PC-9 (cell line): ENCODE results near the gene CDH13. TPM values are rescaled to one million over a fixed set of nuclear protein-coding genes. Genes with fewer than 3 reads are reported as not detected.

Experiments used
- BruUV-seq: library from RNA; stranded (reverse); fragments of 400-500 nt; replicated peaks from 2 replicates; lab custom pipeline; 2021; lab: Mats Ljungman, UMichigan
- CTCF ChIA-PET: fragments of 300-600 bp; sonication (Branson Sonifier 250); formaldehyde crosslinking; loops from one replicate; lab custom pipeline; 2022; ENCODE audit warnings: antibody characterized with exemption; lab: Charles Lee
- POLR2A ChIA-PET: fragments of 300-600 bp; sonication (Branson Sonifier 250); formaldehyde crosslinking; loops from one replicate; lab custom pipeline; 2022; ENCODE audit warnings: antibody characterized with exemption; ENCODE audit not compliant: unreplicated experiment; lab: Charles Lee
- DNase-seq, 2 experiments: peaks; one replicate each; pipeline versions ENCODE4 v3.0.0 to v3.0.0-alpha.2; 2015 to 2022; ENCODE audit warnings: mixed read lengths in 1 of 2
- H2AFZ ChIP-seq: fragments of 200-600 bp; sonication (generic); 2 replicates; pipeline ENCODE4 v1.8.1; 2017; ENCODE audit warnings: antibody characterized with exemption
- H3F3A ChIP-seq: fragments of 200-600 bp; sonication (generic); 2 replicates; pipeline ENCODE4 v1.8.1; 2017; ENCODE audit warnings: antibody characterized with exemption, mild to moderate bottlenecking, low read depth; ENCODE audit not compliant: insufficient read depth
- H3K27ac ChIP-seq: fragments of 200-600 bp; sonication (generic); 2 replicates; pipeline ENCODE4 v1.6.1; 2016; ENCODE audit warnings: mixed run types
- H3K27me3 ChIP-seq: fragments of 200-600 bp; sonication (generic); 2 replicates; pipeline ENCODE4 v1.6.1; 2016; ENCODE audit warnings: low read depth, mixed run types; ENCODE audit not compliant: insufficient read depth
- H3K36me3 ChIP-seq: fragments of 200-600 bp; sonication (generic); 2 replicates; pipeline ENCODE4 v1.6.1; 2016; ENCODE audit warnings: low read depth, mixed run types
- H3K4me1 ChIP-seq: fragments of 200-600 bp; sonication (generic); replicated peaks from 2 replicates; pipeline ENCODE4 v1.6.1; 2016; ENCODE audit warnings: mixed run types; ENCODE audit not compliant: insufficient read depth
- H3K4me2 ChIP-seq: fragments of 200-600 bp; sonication (generic); 2 replicates; pipeline ENCODE4 v1.6.1; 2017; ENCODE audit warnings: mixed run types
- H3K4me3 ChIP-seq: fragments of 200-600 bp; sonication (generic); 2 replicates; pipeline ENCODE4 v1.6.1; 2016; ENCODE audit warnings: mixed run types
- H3K79me2 ChIP-seq: fragments of 200-600 bp; sonication (generic); 2 replicates; pipeline ENCODE4 v1.6.1; 2017; ENCODE audit warnings: low read depth, mixed run types
- H3K9me2 ChIP-seq: fragments of 200-600 bp; sonication (generic); 2 replicates; pipeline ENCODE4 v1.8.1; 2017; ENCODE audit warnings: mild to moderate bottlenecking; ENCODE audit not compliant: insufficient read depth
- H3K9me3 ChIP-seq: fragments of 200-600 bp; sonication (generic); 2 replicates; pipeline ENCODE4 v1.8.1; 2016; ENCODE audit warnings: low read depth; ENCODE audit not compliant: insufficient read depth
- H4K20me1 ChIP-seq: fragments of 200-600 bp; sonication (generic); 2 replicates; pipeline ENCODE4 v1.8.1; 2017; ENCODE audit not compliant: insufficient read depth
- CTCF ChIP-seq: fragments of 200-600 bp; sonication (generic); conservative IDR thresholded peaks from 2 replicates; pipeline ENCODE4 v1.6.1; 2017; ENCODE audit warnings: mixed run types, antibody characterized with exemption, mild to moderate bottlenecking, moderate library complexity
- EZH2 ChIP-seq: fragments of 200-600 bp; sonication (generic); IDR thresholded peaks from 2 replicates; pipeline ENCODE4 v1.8.0; 2017; ENCODE audit warnings: antibody characterized with exemption, low read depth
- intact Hi-C: fragments of 100-400 bp; cut with micrococcal nuclease; formaldehyde crosslinking; loops from one replicate; pipeline ENCODE4 v1.10.0; 2022; ENCODE audit not compliant: unreplicated experiment
- total RNA-seq: library from RNA; stranded (reverse); gene quantifications from 2 replicates; pipeline ENCODE4 v1.2.3, GENCODE V29; 2021

CDH13 gene
- total RNA-seq, 1 experiment from 2014 or later: 0.24 TPM

- H3K27me3 ChIP-seq: peaks cover 34% of the 10 kb centered on the region; the same call in 1 of the 2 replicates
- no peaks in the 10 kb centered on the region for H3K9me3 ChIP-seq
- no peaks in the 10 kb centered on the region for H3F3A ChIP-seq
- H3K9me2 ChIP-seq: no peaks in the 10 kb centered on the region; the same call in 1 of the 2 replicates
- no peak overlapping the region for H2AFZ ChIP-seq
- intact Hi-C loops: no loop called here
- BruUV-seq: no TSS peak
- H3K4me3 ChIP-seq: no peak overlapping the region
- DNase-seq: no peak
- TF ChIP-seq CTCF (no peak), EZH2 (no peak)
- H3K36me3 ChIP-seq: no peaks in the 10 kb centered on the region
- ChIA-PET POLR2A (no interaction called here), CTCF (no interaction called here)
- H3K79me2 ChIP-seq: no peaks in the 10 kb centered on the region
- H3K4me1 ChIP-seq: no peaks in the 10 kb centered on the region
- no peak overlapping the region for H3K4me2 ChIP-seq
- no peaks in the 10 kb centered on the region; the same call in 1 of the 2 replicates for H4K20me1 ChIP-seq
- H3K27ac ChIP-seq: no peak overlapping the region
Observed at GRCh38 chr16:83652943-83653342, 1026.2 kb downstream of the CDH13 start.

GRCh38 chr16:83653785-83654184 is 1027.0 kb downstream of the CDH13 start:
- Histone ChIP-seq H3K9me2 (no peaks in the 10 kb centered on the region; the same call in 1 of the 2 replicates), H3K4me1 (no peaks in the 10 kb centered on the region), H3K9me3 (no peaks in the 10 kb centered on the region), H3K4me2 (no peak overlapping the region), H3K27me3 (peaks cover 33% of the 10 kb centered on the region; the same call in 1 of the 2 replicates), H3F3A (no peaks in the 10 kb centered on the region), H3K27ac (no peak overlapping the region), H3K79me2 (no peaks in the 10 kb centered on the region), H3K4me3 (no peak overlapping the region), H4K20me1 (no peaks in the 10 kb centered on the region; the same call in 1 of the 2 replicates), H2AFZ (no peak overlapping the region), H3K36me3 (no peaks in the 10 kb centered on the region)
- intact Hi-C loops: no loop called here
- no peak for DNase-seq
- TF ChIP-seq CTCF (no peak), EZH2 (no peak)
- ChIA-PET CTCF (no interaction called here), POLR2A (no interaction called here)
- no TSS peak for BruUV-seq

GRCh38 chr16:83660282-83660681 is 1033.5 kb downstream of the CDH13 start:
- no peaks in the 10 kb centered on the region for H3K4me1 ChIP-seq
- H3K27me3 ChIP-seq: peaks cover 3% of the 10 kb centered on the region; the same call in 1 of the 2 replicates
- no peak overlapping the region for H3K4me2 ChIP-seq
- no peak overlapping the region for H2AFZ ChIP-seq
- ChIA-PET CTCF (no interaction called here), POLR2A (no interaction called here)
- no peak overlapping the region for H3K27ac ChIP-seq
- H3K9me2 ChIP-seq: no peaks in the 10 kb centered on the region; the same call in 1 of the 2 replicates
- H3F3A ChIP-seq: no peaks in the 10 kb centered on the region
- H3K79me2 ChIP-seq: no peaks in the 10 kb centered on the region
- no peaks in the 10 kb centered on the region; the same call in 1 of the 2 replicates for H4K20me1 ChIP-seq
- H3K4me3 ChIP-seq: no peak overlapping the region
- no peaks in the 10 kb centered on the region for H3K36me3 ChIP-seq
- H3K9me3 ChIP-seq: no peaks in the 10 kb centered on the region
- no TSS peak for BruUV-seq
- TF ChIP-seq CTCF (no peak), EZH2 (no peak)
- DNase-seq: no peak
- intact Hi-C loops: no loop called here
